Amniotic epithelial cell (primary cell): ENCODE measurements around the gene CALCA.

Experiments
- DNase-seq: peaks from one replicate; pipeline ENCODE4 v3.0.0-alpha.2; 2010; ENCODE audit warnings: low read depth

CALCA gene

GRCh38 chr11:14942745-14943144 is 29.4 kb downstream of the CALCA start:
- no peak for DNase-seq

DNA sequence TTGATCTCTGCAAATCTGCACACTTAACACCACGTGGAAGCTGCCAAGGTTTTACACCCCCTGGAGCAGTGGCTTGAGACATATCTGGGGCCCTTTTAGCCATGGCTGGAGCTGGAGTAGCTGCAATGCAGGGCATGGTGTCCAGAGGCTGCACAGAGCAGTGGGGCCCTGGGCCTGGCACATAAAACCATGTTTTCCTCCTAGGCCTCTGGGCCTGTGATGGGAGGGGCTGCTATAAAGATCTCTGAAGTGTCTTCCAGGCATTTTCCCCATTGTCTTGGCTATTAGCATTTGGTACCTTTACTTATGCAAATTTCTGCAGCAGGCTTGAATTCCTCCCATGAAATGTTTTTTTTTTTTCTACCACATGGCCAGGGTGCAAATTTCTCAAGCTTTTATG is 33.2 kb downstream of the CALCA start:
- no peak for DNase-seq

DNA sequence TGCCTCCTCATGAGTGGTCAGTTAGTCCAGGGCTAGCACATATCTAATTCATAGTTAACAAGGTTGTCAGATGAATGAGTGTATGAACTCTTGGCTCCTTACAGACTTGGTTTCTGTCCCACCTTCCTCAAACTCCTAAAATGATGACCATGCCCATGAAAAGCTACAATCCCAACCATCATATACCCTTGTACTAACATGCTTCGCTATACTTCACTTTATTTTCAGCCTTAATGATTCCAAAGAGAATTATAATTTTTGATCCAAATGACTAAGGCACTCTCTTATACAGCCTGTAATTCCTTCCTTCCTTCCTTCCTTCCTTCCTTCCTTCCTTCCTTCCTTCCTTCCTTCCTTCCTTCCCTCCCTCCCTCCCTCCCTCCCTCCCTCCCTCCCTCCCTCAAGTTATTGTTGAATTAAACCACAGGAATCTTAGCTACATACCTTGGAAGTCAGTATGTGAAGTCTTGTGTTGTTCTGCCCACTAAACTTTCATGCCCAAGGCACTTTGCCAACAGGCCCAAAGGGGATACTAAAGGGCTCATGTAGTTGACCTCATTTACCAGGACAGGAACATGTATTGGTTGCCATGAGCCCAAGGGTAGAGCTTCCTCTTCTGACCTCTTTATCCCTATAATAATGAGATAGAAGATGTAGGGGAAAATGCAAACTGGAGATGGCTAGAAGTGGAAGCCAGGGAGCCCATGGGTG is 37.4 kb downstream of the CALCA start:
- no peak for DNase-seq

- DNase-seq, result no peak
Measured at GRCh38 chr11:14932447-14932846, 39.7 kb downstream of the CALCA start.

DNA sequence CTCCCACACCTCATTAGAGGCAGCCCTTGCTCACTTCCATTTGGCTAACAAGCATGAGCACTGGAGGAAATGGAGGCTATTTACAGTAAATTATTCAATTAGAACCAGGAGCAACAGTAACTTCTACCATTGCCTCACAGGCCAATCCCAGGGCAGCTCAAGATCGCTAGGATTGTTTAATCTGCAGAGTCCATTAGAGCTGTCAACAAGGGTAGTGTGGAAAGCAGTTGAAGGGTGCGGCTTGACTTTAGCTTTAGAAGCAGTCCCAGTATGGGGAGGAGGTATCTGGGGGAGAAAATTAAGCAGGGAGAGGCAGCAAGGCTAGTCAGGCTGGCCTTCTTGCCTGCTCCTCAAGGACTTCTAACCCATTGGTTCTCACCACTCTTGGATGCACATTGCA is 41.8 kb downstream of the CALCA start:
- DNase-seq, result no peak

- peak; percentile 11 for DNase-seq
Measured at GRCh38 chr11:14927146-14927545, 45.0 kb downstream of the CALCA start.

- no peak for DNase-seq
Measured at GRCh38 chr11:14924318-14924717, 47.8 kb downstream of the CALCA start.
